GM20000 (cell line): Measurements from ENCODE around the gene LRRC4C.
A peak's percentile ranks its signal among the peaks of the same experiment; 100 is the strongest.

Experiments used
- DNase-seq: peaks from one replicate; pipeline ENCODE4 v3.0.0; 2012; ENCODE audit warnings: low spot score
- CTCF ChIP-seq: IDR thresholded peaks from 2 replicates; pipeline ENCODE4 v1.5.1; 2012; ENCODE audit warnings: mild to moderate bottlenecking, control low read depth; ENCODE audit errors: extremely low read depth, missing control alignments

Gene LRRC4C

GRCh38 chr11:41313226-41313625 lies 146.2 kb downstream of the LRRC4C start:
- no peak for DNase-seq
- TF ChIP-seq CTCF, result no peak

DNA sequence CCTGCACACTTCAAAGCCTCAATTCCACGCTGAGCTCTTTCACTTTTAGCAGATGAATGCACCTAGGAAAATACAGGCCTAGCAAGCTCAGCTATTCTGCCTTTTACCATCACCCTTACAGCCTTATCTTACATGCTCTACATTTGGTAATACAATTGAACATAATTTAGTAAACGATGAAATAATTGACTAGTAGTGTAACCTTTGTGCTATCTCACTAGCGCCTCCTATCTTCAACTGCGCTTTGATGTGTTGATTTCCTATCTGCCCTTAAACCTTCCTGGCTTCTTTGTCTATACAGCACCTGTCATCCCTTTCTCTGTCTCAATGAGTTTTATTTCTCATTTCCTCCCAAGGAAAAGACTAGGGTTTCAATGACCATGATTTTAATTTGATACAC lies 149.7 kb downstream of the LRRC4C start:
- no peak for DNase-seq
- no peak for TF ChIP-seq CTCF

DNA sequence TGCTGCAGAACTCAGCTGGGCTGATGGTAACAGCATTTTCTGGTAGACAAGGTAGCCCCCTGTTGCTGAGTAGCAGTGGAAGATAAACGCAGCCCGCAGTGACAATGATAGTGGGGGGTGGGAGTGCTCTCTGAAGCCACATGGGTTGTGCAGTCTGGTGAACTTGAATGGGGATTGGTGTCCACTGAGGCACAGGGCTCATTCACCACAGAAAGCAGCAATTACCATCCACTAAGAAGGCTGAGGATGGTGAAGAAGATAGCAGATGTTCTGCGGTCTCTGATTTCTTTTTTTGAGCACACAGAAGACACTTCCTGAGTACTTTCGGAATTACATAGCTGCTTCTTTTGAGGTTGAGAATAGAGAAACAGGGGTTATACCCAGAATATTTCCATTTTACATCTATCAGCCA lies 150.3 kb downstream of the LRRC4C start:
- no peak for TF ChIP-seq CTCF
- peak; percentile 39 for DNase-seq

GRCh38 chr11:41308286-41308685 lies 151.2 kb downstream of the LRRC4C start:
- TF ChIP-seq CTCF, result no peak
- DNase-seq, result no peak

GRCh38 chr11:41307296-41308080 lies 152.0 kb downstream of the LRRC4C start:
- TF ChIP-seq CTCF, result no peak
- DNase-seq, result peak; percentile 13

DNA sequence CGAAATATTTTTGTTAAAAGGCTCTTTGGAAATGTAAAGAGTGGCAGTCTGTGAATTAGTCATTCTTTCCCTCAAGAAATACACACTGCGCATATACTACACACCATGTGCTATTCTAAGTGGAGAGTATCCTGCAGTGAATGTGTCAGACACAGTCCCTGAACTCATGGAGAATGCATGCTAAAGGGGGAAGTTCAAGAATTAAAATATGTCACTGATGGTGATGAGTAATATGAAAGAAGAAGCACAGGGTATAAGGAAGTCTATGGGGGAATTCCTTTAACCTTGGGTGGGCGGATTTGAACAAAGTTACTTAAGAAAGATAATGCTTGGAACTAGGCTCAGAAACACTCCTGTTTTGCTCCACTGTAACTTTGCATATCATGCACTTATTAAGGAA lies 153.0 kb downstream of the LRRC4C start:
- no peak for TF ChIP-seq CTCF
- DNase-seq, result peak; percentile 17

- no peak for DNase-seq
- no peak for TF ChIP-seq CTCF
These were observed 158.4 kb downstream of the LRRC4C start for GRCh38 chr11:41301023-41301422.
